Kidney epithelial cell (primary cell): ENCODE measurements around the gene NVL. TPM values are rescaled to one million over a fixed set of nuclear protein-coding genes. Genes with fewer than 3 reads are reported as not detected.

Experiments
- DNase-seq: peaks from one replicate; pipeline ENCODE4 v3.0.0-alpha.2; 2010; ENCODE audit warnings: low read depth
- H3K27me3 ChIP-seq: 2 replicates; pipeline ENCODE4 v1.6.0; 2011; ENCODE audit warnings: low read length; ENCODE audit not compliant: control insufficient read depth, insufficient read depth
- H3K36me3 ChIP-seq: 2 replicates; pipeline ENCODE4 v1.5.1; 2011; ENCODE audit warnings: low read length; ENCODE audit not compliant: control insufficient read depth, insufficient read depth
- H3K4me3 ChIP-seq: 2 replicates; pipeline ENCODE4 v1.5.1; 2011; ENCODE audit warnings: low read depth, mild to moderate bottlenecking, control low read depth, low read length
- total RNA-seq: library from RNA; depleted of rRNA; stranded (reverse); fragments of >200 nt; gene quantifications from 2 replicates; pipeline ENCODE4 v1.2.3, GENCODE V29; 2015
- TF ChIP-seq, protein P1 (sequence below): IDR thresholded peaks from 2 replicates; pipeline ENCODE4 v1.5.1; 2011; ENCODE audit warnings: mild to moderate bottlenecking, moderate library complexity, low read length, control low read depth, inconsistent platforms; ENCODE audit not compliant: insufficient read depth, poor library complexity, severe bottlenecking

NVL gene
- total RNA-seq, 1 donor from 2014 or later = 26.1 TPM

DNA sequence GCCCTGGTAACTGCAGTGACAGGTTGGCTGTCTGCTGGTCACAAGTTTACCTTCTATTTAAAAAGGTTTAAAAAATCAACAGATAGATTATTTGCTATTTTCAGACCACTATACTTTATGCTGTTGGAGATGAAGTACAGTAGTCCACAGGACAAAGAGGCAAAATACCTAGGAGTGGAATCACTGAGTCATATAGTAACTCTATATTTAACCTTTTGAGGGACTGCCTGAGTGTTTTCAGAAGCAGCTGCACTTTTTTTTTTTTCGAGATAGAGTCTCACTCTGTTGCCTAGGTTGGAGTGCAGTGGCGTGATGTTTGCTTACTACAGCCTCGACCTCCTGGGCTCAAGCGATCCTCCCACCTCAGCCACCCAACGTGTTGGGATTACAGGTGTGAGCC is 38.4 kb upstream of the NVL start:
- TF ChIP-seq, protein P1, sequence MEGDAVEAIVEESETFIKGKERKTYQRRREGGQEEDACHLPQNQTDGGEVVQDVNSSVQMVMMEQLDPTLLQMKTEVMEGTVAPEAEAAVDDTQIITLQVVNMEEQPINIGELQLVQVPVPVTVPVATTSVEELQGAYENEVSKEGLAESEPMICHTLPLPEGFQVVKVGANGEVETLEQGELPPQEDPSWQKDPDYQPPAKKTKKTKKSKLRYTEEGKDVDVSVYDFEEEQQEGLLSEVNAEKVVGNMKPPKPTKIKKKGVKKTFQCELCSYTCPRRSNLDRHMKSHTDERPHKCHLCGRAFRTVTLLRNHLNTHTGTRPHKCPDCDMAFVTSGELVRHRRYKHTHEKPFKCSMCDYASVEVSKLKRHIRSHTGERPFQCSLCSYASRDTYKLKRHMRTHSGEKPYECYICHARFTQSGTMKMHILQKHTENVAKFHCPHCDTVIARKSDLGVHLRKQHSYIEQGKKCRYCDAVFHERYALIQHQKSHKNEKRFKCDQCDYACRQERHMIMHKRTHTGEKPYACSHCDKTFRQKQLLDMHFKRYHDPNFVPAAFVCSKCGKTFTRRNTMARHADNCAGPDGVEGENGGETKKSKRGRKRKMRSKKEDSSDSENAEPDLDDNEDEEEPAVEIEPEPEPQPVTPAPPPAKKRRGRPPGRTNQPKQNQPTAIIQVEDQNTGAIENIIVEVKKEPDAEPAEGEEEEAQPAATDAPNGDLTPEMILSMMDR = no peak
- H3K27me3 ChIP-seq = no peaks in the 10 kb centered on the region
- H3K4me3 ChIP-seq = no peak overlapping the region
- no peak for DNase-seq
- peaks cover 1% of the 10 kb centered on the region for H3K36me3 ChIP-seq

DNA sequence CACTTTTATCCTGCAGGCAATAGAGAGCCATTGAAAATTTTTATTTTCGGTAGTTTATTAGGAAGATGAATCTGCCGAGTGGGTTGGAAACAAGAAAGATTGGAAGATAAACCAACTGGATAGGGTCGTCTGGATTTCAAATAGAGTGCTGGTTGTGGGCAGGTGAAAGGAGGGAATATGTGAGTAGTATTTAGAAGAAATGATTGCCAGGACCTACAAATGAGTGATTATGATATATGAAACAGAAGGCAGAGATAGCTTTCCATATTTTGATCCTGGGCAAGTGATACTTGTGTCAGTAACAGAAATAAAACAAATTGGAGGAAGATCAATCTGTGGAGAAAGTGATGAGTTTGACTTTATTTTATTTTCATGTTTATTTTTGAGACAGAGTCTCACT is 29.2 kb upstream of the NVL start:
- TF ChIP-seq, protein P1 = no peak
- H3K36me3 ChIP-seq = no peaks in the 10 kb centered on the region
- DNase-seq = no peak
- no peak overlapping the region for H3K4me3 ChIP-seq
- no peaks in the 10 kb centered on the region for H3K27me3 ChIP-seq

DNA sequence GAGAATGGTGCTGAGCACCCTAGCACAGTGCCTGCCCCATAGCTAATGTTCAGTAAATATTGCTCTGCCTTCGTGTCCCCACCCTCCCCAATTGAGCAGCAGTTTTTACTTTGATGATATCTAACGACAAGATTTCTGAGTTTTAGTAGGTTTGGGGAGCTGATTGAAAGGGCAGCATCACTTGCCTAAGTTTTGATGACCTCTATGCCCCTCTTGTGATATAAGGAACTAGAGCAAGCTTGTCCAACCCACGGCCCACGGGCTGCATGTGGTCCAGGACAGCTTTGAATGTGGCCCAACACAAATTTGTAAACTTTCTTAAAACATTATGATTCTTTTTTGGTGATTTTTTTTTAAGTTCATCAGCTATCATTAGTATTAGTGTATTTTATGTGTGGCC is 28.3 kb upstream of the NVL start:
- no peaks in the 10 kb centered on the region for H3K36me3 ChIP-seq
- TF ChIP-seq, protein P1 = no peak

DNA sequence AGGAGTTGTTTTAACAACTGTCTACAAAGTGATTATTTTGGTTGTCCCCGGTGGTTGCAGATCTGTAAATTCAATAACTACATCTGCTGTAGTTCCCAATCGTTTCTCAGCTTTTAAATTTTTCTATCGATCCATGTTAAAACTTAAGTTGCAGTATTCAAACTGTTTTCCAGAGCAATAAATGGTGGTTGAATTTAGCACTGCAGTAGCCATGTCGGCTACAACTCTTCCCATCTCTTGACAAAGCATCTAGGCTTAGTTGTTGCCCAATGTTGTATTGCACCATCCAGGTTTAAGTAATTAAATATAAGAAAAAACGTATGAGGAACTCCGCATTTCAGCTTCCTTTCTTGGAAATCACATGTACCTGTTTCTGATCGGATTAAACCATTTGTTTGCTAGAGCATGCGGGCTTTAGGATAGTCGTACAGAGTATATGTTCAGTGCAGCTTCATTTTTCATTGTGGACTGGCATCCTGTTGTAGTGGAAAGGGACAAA is 27.7 kb upstream of the NVL start:
- H3K27me3 ChIP-seq = no peaks in the 10 kb centered on the region
- DNase-seq = no peak
- TF ChIP-seq, protein P1 = no peak
- H3K4me3 ChIP-seq = peak overlapping the region; percentile 79
- H3K36me3 ChIP-seq = no peaks in the 10 kb centered on the region

More for the DNA sequence above, 28.3 kb upstream of the NVL start:
- H3K4me3 ChIP-seq = peak overlapping the region; percentile 79
- no peaks in the 10 kb centered on the region for H3K27me3 ChIP-seq
- no peak for DNase-seq

DNA sequence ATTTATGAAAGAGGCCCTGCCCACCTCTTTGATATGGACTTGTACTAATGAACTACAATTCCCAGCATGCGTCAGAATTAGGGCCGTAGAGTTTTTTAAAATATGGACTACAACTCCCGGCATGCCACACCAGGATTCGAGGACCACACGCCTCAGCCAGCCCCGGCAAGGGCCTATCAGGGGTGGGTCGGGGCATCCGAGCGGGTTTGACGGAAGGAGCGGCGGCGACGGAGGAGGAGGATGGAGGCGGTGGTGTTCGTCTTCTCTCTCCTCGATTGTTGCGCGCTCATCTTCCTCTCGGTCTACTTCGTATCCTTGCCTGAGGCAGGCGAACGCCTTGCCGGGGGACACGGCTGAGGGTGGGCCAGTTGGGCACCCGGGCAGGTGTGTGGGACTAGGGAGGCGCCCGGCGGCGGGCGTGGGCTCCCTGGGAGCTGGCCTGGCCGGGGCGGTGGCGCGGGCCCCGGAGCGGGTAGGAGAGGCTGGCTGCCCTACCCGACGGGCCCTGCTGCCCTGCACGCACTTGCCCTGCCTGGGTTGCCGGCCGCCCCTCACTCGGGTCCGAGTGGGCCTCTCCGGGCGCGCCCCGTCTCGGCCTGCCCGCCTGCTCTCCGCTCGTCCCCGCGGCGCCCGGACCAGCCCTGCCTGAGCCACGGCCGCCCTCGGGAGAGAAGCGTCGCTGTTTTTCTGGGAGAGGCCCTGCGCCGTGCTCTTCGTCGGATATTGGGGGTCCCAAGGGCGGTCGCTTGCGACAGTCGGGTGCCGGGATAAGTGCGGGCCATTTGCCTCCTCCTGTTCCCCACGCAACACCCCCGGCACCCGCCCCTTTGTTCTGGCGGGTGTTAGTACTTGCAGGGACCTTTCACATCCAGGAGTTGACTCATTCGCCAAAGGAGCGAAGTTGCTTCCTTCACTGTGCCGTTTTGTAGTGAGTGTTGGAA is 27.0 kb upstream of the NVL start, which contains the start of gene CNIH4:
TSS of gene CNIH4 (plus strand) at position 195 of the 941 bp plus-strand sequence. CDS start at position 241, 46 bp downstream.
- peak within 1 kb of the TSS; percentile 79 for H3K4me3 ChIP-seq
- no peaks in the 10 kb centered on the region for H3K36me3 ChIP-seq
- TF ChIP-seq, protein P1 = no peak
- H3K27me3 ChIP-seq = no peaks in the 10 kb centered on the region
- DNase-seq = peak; percentile 92
